Activated effector memory CD4-positive, alpha-beta T cell treated with anti-CD3 and anti-CD28 coated beads, Interleukin-2, amount 50 U/mL, for 16 hours (primary cell): Measurements from ENCODE around the gene NQO2.
"Not testable (repeated sequence)": the region's sequence is repeated elsewhere in the genome, so short reads cannot be mapped to it uniquely, and the experiment has no call there.

Source experiments
- DNase-seq: peaks from one replicate; pipeline ENCODE4 v3.0.0-alpha.2; 2020

Gene NQO2

DNA sequence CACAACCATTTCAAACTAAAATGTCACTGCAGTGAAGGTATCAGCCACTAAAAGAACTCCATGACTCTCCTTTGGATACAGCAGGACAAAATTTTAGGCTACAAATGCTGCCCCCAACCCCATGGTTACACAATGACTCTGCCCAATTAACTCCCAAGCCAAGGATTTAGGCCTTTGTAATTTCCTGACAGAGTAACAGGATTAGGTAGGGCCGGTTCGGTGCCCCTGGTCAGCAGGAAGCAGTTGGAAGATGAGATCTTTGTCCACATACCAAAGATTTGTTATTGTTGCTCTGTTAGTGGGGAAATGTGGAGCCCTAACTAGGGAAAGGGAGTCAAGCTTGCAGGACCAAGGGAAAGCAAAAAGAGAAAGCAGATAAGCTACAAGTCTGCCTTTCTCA is 41.9 kb downstream of the NQO2 start:
- DNase-seq = no peak

DNA sequence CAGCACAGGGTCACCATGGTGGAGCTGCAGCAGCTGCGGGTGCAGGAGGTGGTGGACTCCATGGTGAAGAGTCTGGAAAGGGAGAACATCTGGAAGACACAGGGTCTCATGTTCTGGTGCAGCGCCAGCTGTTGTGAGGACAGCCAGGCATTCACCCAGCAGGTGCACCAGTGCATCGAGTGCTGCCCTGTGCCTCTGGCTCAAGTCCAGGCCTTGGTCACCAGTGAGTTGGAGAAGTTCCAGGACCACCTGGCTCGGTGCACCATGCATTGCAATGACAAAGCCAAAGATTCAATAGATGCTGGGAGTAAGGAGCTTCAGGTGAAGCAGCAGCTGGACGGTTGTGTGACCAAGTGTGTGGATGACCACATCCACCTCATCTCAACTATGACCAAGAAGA is 45.7 kb downstream of the NQO2 start:
- DNase-seq = no peak

DNA sequence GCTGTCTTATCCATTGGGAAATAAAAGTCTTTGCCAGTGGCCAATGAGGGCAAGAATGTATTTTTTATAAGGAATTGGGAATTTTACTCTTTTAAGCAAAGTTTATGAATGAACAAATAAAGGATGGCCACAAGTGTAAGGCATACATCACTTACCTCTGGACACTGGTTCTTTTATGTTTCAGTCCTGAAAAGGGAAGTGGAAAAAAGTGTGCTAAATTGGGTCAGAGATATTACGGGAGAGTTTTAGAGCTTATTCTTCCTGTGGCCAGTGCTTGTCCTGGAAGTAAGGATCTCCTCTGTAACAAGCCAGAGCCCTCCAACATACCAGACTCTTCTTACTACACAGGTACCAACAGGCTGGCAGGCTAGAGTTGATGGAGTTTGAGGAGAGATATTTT is 46.1 kb downstream of the NQO2 start:
- DNase-seq = no peak

DNA sequence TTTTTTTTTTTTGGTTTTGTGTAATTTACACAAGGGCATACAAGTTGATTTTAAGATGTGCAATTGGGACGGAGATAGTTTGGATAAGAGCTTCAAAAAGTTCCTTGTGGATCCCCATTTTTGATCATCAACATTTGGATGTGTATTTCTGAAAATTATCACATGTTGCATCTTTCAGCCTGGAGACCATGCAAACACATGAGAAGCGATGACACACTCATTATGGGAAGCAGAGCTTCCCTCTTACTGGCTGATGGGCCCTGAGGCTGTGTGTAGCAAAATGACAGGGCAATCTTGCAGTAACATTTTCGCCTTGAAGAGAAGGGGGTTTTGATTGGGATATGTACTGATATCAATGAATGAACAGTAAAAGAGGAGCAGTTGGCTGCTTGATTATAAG is 46.6 kb downstream of the NQO2 start:
- no peak for DNase-seq

DNA sequence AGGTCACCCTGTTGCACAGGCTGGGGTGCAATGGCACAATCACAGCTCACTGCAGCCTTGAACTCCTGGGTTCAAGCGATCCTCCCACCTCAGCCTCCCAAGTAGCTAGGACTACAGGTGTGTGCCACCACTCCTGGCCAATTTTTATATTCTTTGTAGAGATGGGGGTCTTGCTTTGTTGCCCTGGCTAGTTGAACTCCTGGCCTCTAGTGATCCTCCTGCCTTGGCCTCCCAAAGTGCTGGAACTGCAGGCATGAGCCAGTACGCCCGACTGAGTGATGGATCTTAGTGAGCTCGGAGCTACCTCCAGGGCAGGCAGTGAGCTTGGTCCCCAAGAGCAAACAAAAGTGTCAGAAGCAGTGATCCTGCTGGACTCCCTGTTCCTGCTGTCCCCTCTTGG is 48.3 kb downstream of the NQO2 start:
- not testable (repeated sequence) for DNase-seq

DNA sequence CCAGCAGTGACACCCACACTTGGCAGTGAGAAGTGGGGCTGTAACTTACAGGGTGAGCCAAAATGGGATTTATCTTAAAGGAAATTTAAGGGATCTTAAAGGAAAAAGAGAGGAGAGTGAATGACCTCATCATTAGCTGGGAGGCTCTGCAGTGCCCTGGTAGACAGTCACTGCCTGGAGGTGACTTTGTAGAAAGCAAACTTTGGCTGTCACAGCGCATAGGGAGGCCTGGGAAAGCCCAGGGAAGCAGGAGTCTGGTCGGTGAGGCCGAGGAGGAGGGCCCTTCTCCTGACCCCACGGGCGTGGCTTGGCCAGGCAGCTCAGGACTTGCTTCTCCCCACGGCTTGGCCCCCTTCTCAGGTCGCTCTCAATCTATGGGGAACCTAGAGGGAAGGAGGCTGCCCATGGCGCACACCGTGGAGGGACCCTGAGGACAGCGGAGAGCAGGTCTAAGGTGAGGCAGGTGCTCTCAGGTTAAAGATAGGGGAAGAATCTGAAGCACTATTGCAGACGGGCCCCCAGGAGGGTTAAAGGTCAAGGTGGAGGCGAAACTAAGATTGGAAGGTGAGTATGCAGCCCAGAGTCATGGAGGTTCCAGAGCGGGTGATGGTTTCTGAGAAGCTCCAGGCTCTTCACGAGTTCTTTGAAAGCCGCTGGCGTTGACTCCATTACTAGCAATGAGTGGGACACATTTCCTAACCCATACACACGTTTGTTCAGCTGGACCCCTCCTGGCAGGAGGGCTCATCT is 53.0 kb downstream of the NQO2 start:
- no peak for DNase-seq

DNA sequence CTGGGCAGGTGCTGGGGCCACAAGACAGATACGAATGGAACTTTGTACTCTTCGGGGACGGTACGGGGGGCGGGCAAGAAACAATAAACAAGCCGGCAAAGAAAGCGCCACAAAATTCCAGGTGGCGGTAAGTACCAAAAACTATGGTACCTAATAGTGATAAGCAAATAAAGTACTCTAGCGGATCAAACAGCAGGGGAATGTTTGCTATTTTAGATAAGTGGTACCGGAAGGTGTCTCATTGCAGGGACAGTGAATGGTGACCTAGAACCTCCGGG is 53.5 kb downstream of the NQO2 start:
- no peak for DNase-seq

DNA sequence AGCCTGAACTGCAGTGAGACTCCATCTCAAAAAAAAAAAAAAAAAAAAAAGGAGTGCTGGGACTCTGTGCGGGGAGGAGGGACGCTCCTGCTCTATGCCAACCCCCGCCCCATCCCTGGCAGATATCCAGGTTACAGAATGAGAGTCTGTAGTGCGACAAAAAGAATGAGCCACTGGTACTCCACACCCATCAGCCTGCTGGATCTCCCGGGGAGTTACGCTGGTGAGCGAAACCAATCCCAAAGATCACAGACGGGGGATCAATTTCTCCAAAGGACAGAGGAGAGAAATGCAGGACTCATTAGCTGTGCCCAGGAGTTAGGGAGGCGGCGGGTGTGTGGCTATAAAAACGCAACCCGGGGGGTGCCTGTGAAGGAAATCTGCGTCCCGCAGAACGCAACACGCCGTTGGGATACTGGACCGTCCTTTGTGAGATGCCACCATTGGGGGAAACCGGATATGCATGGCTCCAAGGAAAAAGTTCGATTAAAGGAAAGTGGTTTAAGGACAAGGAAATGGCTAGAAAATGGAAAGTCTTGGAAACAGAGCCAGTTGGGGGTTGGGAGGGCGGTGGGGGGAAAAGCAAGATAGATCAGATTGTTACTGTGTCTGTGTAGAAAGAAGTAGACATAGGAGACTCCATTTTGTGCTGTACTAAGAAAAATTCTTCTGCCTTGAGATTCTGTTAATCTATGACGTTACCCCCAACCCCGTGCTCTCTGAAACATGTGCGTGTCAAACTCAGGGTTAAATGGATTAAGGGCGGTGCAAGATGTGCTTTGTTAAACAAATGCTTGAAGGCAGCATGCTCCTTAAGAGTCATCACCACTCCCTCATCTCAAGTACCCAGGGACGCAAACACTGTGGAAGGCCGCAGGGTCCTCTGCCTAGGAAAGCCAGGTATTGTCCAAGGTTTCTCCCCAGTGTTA is 54.8 kb downstream of the NQO2 start:
- not testable (repeated sequence) for DNase-seq

DNA sequence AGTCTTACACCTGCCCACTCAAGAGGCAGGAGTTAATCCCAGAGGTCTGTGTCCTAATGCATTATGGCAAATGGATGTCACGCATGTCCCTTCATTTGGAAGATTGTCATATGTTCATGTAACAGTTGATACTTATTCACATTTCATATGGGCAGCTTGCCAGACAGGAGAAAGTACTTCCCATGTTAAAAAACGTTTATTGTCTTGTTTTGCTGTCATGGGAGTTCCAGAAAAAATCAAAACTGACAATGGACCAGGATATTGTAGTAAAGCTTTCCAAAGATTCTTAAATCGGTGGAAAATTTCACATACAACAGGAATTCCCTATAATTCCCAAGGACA is 55.4 kb downstream of the NQO2 start:
- not testable (repeated sequence) for DNase-seq

DNA sequence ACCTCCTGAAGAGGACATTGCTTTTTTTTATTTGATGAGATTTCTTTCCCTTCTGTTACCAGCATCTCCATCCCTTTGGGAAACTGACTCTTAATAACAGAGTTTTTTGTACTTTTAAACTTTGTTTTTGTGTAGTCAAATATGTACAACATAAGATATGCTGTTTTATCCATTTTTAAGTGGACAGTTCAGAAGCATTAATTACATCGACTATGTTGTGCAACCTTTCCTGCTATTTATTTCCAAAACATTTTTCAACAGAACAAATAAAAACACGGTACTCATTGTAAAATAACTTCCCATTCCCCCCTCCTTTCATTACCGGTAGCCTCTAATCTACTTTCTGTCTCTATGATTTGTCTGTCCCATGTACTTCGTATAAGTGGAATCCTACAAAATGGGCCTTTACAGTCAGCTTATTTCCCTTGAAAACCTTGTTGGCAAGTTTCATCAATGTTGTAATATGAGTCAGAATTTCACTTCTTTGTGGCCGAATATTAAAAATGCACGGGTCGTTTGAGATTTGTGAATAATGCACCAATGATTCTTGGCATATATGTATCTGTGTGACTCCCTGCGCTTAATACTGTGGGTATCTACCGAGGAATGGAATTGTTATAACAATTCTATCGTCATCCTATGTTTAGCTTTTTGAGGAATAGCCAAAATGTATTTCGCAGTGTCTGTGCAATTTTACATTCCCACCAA is 57.5 kb downstream of the NQO2 start:
- no peak for DNase-seq

DNA sequence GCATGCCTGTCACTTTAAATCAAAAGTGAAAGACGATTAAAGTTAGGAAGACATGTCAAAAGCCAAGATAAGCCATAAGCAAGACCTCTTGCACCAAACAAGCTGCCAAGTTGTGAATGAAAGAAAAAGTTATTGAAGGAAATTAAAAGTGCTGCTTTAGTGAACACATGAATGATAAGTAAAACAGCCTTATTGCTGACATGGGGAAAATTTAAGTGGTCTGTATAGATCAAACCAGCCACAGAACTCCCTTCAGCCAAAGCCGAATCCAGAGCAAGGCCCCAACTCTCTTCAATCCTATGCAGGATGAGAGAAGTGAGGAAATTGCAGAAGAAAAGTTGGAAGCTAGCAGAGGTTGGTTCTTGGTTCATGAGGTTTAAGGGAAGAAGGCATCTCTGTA is 59.3 kb downstream of the NQO2 start:
- DNase-seq = no peak

DNA sequence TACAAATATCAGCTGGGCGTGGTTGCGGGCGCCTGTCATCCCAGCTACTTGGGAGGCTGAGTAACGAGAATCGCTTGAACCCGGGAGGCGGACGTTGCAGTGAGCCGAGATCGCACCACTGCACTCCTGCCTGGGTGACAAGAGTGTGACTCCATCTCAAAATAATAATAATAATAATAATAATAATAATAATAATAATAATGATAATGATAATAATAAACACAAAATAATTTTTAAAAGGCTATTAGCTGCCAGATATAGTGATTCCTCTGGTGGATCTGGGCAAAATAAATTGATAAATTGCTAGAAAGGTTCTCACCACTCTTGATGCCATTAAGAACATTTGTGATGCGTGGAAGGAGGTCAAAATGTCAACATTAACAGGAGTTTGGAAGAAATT is 60.4 kb downstream of the NQO2 start:
- not testable (repeated sequence) for DNase-seq

DNA sequence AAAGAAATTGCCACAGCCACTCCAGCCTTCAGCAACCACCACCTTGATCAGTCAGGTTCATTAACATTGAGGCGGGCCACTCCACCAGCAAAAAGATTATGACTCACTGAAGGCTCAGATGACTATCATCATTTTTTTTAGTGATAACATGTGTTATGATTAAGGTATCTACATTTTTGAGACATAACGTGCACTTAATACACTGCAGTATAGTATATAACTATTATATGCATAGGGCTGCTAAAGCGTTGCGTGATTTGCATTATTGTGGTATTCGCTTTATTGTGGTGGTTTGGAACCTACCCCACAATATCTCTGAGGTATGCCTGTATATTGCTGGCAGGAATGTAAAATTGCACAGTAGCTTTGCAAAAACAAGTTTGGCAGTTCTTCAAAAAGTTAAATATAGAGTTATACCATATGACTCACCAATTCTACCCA is 61.8 kb downstream of the NQO2 start:
- no peak for DNase-seq

DNA sequence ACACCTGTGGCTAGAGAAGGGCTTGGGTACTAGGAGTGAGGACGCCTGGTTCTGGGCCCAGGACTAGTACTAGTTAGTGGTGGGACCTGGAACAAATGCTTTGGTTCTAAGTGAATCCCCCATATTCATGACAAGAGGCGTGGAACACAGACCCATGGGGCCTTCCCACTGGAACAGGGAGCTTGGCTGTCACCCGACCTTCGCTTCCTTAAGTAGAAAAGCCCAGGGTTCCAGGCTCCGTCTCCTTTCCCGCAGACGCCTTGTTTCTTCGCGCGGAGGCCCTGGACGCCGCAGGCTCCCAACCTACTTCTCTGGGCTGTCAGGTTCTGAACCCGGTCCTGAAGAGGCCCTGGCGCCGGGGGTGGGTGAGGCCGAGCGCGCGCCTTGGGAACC is 63.6 kb downstream of the NQO2 start:
- not testable (repeated sequence) for DNase-seq

DNA sequence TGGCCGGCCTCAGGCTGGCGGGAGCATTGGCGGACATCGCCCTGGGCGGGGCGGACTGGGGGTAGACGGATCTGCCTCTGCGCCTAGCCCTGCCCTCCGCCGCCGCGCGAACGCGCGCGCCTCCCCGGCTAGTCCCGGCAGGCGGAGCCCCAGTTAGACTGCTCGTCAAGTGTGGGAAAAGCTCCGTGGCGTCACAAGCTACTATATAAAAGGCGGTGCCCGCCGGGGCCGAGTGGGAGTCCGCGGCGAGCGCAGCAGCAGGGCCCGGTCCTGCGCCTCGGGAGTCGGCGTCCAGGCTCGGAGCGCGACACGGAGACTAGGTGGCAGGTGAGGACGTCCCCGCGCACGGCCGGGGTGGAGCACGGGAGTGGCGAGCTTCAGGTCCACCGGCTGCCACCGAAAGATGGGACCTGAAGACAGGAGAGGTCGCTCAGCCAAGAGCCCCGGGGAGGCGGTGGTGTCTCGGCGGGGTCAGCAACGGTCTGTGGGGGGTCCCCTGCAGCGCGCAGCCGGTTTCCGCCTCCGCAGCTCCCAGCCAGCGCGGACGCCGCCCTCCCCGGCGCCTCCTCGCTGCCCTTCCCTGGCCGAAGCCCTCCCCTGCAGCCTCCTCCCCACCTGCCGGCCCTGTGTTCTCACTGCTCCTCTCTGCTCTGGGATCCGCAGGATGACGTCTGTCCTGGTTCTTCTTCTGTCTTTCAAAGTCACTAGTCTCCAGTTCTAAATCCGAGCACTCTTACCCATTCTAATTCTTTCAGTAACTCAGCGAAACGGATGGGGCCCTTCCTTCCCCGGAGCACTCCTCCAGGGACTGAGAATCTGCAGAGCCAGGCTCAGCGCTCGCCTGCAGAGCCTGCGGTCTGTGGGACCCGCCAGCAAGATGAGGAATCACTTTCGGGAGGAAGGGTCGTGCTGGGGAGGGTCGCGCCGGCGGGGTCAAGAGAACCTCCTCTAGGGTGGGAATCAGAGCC is 64.3 kb downstream of the NQO2 start:
- peak; percentile 97 for DNase-seq

DNA sequence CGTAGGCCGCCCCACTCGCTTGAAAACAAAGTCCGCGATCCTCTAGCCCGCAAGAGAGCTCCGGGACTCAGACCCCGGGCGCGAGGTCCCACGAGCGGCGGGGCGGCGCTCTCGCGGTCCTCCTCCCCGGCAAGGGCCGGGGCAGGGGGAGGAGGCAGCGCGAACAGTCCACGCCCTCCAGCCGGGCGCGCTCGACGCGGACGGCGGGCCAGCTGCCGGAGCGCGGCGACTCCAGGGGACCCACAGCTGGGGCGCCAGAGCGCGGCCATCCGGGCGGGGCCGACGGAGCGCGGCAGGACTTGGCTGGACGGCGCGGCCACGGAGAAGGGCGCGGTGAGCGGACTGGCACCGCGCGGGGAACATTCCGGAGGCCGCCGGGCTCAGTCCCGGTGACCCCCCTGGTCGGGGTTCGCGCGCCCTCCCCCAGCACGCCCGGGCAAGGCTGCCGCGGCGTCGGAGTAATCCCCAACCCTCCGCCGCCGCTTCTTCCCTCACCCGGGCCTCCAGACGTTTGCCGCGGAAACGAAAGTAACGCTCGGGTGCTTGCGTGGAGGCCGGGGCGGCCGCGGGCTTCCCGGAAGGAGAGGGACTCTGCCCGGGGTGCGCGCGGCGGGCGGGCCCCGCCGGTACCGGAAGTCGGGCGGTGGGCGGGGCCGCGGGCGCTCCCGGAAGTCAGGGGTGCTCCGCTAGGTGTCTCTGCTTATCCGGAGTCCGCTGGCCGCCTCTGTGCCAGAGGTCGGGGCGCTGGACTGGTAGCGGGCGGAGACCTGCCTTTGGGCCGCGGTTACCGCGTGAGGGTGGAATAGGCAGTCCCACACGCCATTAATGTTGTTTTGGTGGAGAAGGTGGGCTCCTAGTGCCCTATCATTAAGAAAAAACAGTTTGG is 68.9 kb downstream of the NQO2 start, which contains the start of gene RIPK1:
RIPK1 (plus strand) TSS at position 166 of the 886 bp plus-strand sequence. CDS start 8,330 bp downstream, outside the sequence.
- DNase-seq = peak; percentile 98
